GM18858 (cell line): ENCODE measurements around the gene RCCD1.
A peak's percentile ranks its signal among the peaks of the same experiment; 100 is the strongest.
"Not testable (repeated sequence)": the region's sequence is repeated elsewhere in the genome, so short reads cannot be mapped to it uniquely, and the experiment has no call there.

Source experiments
- ATAC-seq: cut with Tn5 transposase; IDR thresholded peaks from one replicate; pipeline ENCODE4 v1.9.1; 2021; ENCODE audit not compliant: unreplicated experiment

Gene RCCD1

GRCh38 chr15:90918034-90918788 is 36.5 kb upstream of the RCCD1 start:
- no peak for ATAC-seq

- no peak for ATAC-seq
Measured at GRCh38 chr15:90918835-90919234, 35.8 kb upstream of the RCCD1 start.

- ATAC-seq = no peak
Measured at GRCh38 chr15:90921887-90922286, 32.8 kb upstream of the RCCD1 start.

- ATAC-seq = peak; percentile 88
Measured at GRCh38 chr15:90922712-90923322, 31.9 kb upstream of the RCCD1 start.

GRCh38 chr15:90924375-90924774 is 30.3 kb upstream of the RCCD1 start:
- peak; percentile 67 for ATAC-seq

GRCh38 chr15:90926766-90927165 is 27.9 kb upstream of the RCCD1 start:
- ATAC-seq = not testable (repeated sequence)

GRCh38 chr15:90928106-90928505 is 26.6 kb upstream of the RCCD1 start:
- not testable (repeated sequence) for ATAC-seq

- no peak for ATAC-seq
Measured at GRCh38 chr15:90929246-90930019, 25.3 kb upstream of the RCCD1 start.

- no peak for ATAC-seq
Measured at GRCh38 chr15:90930861-90931574, 23.7 kb upstream of the RCCD1 start.

GRCh38 chr15:90931575-90931827 is 23.2 kb upstream of the RCCD1 start:
- ATAC-seq = no peak

GRCh38 chr15:90931828-90932659 is 22.6 kb upstream of the RCCD1 start, which contains the start of gene HDDC3:
TSS of gene HDDC3 (minus strand) at chr15:90932549. CDS start at chr15:90932540, 9 bp downstream.
- peak; percentile 39 for ATAC-seq

GRCh38 chr15:90932660-90932991 is 22.1 kb upstream of the RCCD1 start:
- no peak for ATAC-seq

- ATAC-seq = no peak
Measured at GRCh38 chr15:90933301-90933700, 21.4 kb upstream of the RCCD1 start.

GRCh38 chr15:90934256-90934948 is 20.3 kb upstream of the RCCD1 start:
- no peak for ATAC-seq

GRCh38 chr15:90934949-90935751 is 19.5 kb upstream of the RCCD1 start, which contains the start of gene UNC45A:
TSS of gene UNC45A (plus strand) at chr15:90935285. CDS start at chr15:90935325, 40 bp downstream.
- peak; percentile 42 for ATAC-seq

- no peak for ATAC-seq
Measured at GRCh38 chr15:90936823-90937222, 17.9 kb upstream of the RCCD1 start.

- ATAC-seq = no peak
Measured at GRCh38 chr15:90938261-90938660, 16.4 kb upstream of the RCCD1 start.

- no peak for ATAC-seq
Measured at GRCh38 chr15:90939756-90940155, 14.9 kb upstream of the RCCD1 start.

- ATAC-seq = no peak
Measured at GRCh38 chr15:90941038-90941437, 13.6 kb upstream of the RCCD1 start.
